Neural cell (in vitro differentiated cells): ENCODE results near the gene DAGLA.

Source experiments
- CTCF ChIP-seq: fragments of 450-650 bp; IDR thresholded peaks from 2 replicates; pipeline ENCODE4 v1.5.1; 2014; ENCODE audit warnings: antibody characterized with exemption, mild to moderate bottlenecking, moderate library complexity; ENCODE audit not compliant: poor library complexity, severe bottlenecking
- EP300 ChIP-seq: fragments of 450-650 bp; conservative IDR thresholded peaks from 2 replicates; pipeline ENCODE4 v1.6.1; 2014; ENCODE audit warnings: antibody characterized with exemption, mild to moderate bottlenecking, moderate library complexity; ENCODE audit not compliant: poor library complexity, severe bottlenecking
- EZH2 ChIP-seq: fragments of 200-600, 300-800 bp; shearing (Covaris generic), sonication (generic); IDR thresholded peaks from 2 replicates; pipeline ENCODE4 v1.6.1; 2014; ENCODE audit warnings: antibody characterized with exemption, low read length, borderline replicate concordance, mild to moderate bottlenecking; ENCODE audit not compliant: insufficient read depth, poor library complexity, severe bottlenecking
- POLR2AphosphoS5 ChIP-seq: IDR thresholded peaks from 2 replicates; pipeline ENCODE4 v1.6.1; 2012
- RAD21 ChIP-seq: fragments of 450-650 bp; conservative IDR thresholded peaks from 2 replicates; pipeline ENCODE4 v1.6.1; 2014; ENCODE audit warnings: antibody characterized with exemption, mild to moderate bottlenecking, moderate library complexity
- SMC3 ChIP-seq: fragments of 450-650 bp; conservative IDR thresholded peaks from 2 replicates; pipeline ENCODE4 v1.6.1; 2014; ENCODE audit warnings: antibody characterized with exemption, mild to moderate bottlenecking, moderate library complexity; ENCODE audit not compliant: poor library complexity

- TF ChIP-seq EP300, result no peak
- TF ChIP-seq CTCF, result no peak
- TF ChIP-seq RAD21, result no peak
- no peak for TF ChIP-seq SMC3
- no peak for TF ChIP-seq EZH2
- TF ChIP-seq POLR2AphosphoS5, result no peak
These were observed 44.2 kb downstream of the DAGLA start for GRCh38 chr11:61724437-61724836.
